Fibroblast of villous mesenchyme (primary cell): ENCODE data around the gene IPP. TPM values are rescaled to one million over a fixed set of nuclear protein-coding genes. Genes with fewer than 3 reads are reported as not detected.
A peak's percentile ranks its signal among the peaks of the same experiment; 100 is the strongest.
"Not testable (repeated sequence)": the region's sequence is repeated elsewhere in the genome, so short reads cannot be mapped to it uniquely, and the experiment has no call there.

Source experiments
- DNase-seq: peaks from one replicate; pipeline ENCODE4 v3.0.0-alpha.2; 2010; ENCODE audit warnings: low read depth
- H3K4me3 ChIP-seq: 2 replicates; pipeline ENCODE4 v1.5.1; 2011; ENCODE audit warnings: low read depth, mild to moderate bottlenecking, low read length
- CTCF ChIP-seq: IDR thresholded peaks from 2 replicates; pipeline ENCODE4 v1.5.1; 2012; ENCODE audit warnings: low read depth, mild to moderate bottlenecking, low read length; ENCODE audit not compliant: insufficient read depth
- total RNA-seq: library from RNA; depleted of rRNA; stranded (reverse); fragments of >200 nt; gene quantifications from 2 replicates; pipeline ENCODE4 v1.2.3, GENCODE V29; 2012

IPP gene
- total RNA-seq, 1 donor = 14.7 TPM

DNA sequence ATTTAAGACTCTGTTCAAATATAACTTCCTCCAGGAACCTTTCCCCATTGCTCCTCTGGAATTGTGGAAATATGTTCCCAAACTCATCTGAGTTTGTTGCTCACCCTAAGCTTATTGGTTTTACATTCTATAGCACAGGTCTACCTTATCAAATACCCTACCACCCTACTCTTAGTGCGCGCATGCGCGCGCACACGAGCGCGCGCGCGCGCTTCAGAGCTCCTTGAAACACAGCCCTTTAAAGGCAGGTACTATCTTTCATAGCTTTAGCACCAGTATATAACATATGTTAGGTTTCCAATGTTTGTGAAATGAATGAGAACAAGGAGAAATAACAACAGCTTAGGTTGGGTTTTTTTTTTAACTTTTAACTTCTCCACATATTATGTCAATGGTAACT, 3.5 kb downstream of the IPP start:
- no peak for TF ChIP-seq CTCF
- no peak overlapping the region for H3K4me3 ChIP-seq
- no peak for DNase-seq

DNA sequence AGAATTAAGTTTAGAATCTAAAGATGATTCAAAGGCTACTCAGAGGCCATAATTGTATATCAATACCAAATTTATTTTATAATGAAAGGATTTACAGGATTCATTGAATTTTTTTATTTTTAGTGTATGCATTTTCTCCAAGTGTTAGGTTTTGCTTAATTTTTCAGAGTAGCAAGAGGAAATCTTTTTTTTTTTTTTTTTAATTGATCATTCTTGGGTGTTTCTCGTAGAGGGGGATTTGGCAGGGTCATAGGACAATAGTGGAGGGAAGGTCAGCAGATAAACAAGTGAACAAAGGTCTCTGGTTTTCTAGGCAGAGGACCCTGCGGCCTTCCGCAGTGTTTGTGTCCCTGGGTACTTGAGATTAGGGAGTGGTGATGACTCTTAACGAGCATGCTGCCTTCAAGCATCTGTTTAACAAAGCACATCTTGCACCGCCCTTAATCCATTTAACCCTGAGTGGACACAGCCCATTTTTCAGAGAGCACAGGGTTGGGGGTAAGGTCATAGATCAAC, 10.8 kb downstream of the IPP start:
- not testable (repeated sequence) for DNase-seq, H3K4me3 ChIP-seq

GRCh38 chr1:45739137-45739536, 11.3 kb downstream of the IPP start:
- TF ChIP-seq CTCF = no peak
- H3K4me3 ChIP-seq = no peak overlapping the region
- no peak for DNase-seq

GRCh38 chr1:45730780-45731319, 19.6 kb downstream of the IPP start:
- H3K4me3 ChIP-seq = no peak overlapping the region
- no peak for DNase-seq
- TF ChIP-seq CTCF = no peak

DNA sequence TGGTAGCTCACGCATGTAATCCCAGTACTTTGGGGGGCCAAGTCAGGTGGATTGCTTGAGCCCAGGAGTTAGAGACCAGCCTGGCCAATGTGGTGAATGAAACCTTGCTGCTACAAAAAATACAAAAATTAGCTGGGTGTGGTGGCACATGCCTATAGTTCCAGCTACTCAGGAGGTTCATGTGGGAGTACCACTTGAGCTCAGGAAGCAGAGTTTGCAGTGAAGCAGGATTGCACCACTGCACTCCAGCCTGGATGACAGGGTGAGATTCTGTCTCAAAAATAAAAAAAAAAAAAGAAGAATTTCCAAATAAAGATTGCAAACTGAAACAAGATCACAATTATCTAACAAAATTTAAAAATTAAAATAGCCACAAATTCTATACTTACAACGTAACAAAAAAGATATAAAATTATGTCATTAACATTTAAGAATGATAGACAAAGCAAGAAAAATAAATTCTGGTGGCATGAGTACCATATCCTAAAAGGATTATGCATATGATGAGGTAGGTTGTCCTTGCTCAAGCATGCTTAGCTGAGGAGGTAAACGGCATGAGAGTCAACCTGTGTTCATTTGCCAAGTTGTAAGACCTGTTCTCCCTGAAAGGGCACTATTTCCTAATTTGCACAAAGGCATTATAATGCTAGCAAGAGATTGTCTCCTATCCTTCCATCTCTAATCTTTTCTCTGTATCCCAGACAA, 20.2 kb downstream of the IPP start:
- no peak for TF ChIP-seq CTCF
- no peak overlapping the region for H3K4me3 ChIP-seq
- peak; percentile 10 for DNase-seq

DNA sequence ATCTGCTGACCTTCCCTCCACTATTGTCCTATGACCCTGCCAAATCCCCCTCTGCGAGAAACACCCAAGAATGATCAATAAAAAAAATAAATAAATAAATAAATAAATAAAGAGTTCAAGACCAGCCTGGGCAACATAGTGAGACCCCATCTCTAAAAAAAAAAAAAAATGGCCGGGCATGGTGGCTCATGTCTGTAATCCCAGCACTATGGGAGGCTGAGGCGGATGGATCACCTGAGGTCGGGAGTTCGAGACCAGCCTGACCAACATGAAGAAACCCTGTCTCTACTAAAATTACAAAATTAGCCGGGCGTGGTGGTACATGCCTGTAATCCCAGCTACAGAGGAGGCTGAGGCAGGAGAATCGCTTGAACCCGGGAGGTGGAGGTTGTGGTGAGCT, 24.4 kb downstream of the IPP start:
- not testable (repeated sequence) for DNase-seq

DNA sequence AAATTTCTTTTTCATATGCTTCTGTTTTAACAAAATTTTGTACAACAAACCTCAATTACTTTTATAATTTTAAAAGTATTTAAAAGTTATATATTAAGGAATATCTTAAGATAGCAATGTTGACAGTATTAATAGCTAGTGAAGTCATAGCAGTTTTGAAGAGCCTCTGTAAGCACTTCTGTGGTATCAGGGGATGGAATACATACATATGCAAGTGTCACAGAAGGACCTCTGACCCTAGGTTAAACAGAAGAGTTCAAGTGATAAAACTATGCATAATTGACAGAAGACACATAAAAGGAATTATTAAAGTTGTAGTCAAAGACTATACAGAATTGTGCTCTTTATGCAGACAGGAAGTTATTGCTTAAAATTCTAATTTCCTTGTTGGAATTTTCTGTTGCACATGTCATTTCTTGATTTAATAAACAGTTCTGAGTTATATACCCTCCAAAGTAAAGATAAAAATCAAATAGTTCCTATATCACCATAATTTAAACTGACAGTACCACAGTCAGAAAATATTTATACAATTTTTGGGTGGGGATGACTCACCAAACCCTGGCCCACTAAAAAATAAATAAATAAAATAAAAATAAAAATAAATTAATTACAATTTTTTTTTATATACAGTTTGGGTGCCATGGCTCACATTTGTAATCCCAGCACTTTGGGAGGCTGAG, 27.1 kb downstream of the IPP start:
- no peak for TF ChIP-seq CTCF
- DNase-seq = no peak

More for the DNA sequence above, 24.4 kb downstream of the IPP start:
- H3K4me3 ChIP-seq = not testable (repeated sequence)

More for the DNA sequence above, 27.1 kb downstream of the IPP start:
- H3K4me3 ChIP-seq = no peak overlapping the region
